ENCODE data around the gene C1orf53. TPM values are rescaled to one million over a fixed set of nuclear protein-coding genes. Genes with fewer than 3 reads are reported as not detected.

The C1orf53 gene
- total RNA-seq, 1 donor from 2014 or later: 6.4 TPM

GRCh38 chr1:197955486-197956394 is 53.3 kb downstream of the C1orf53 start:
- H3K4me3 ChIP-seq: no peak overlapping the region
- no peaks in the 10 kb centered on the region for H3K4me1 ChIP-seq
- H3K27me3 ChIP-seq: no peaks in the 10 kb centered on the region
- no peak for TF ChIP-seq CTCF (IDR thresholded peaks at IDR 0.05)
- TF ChIP-seq POLR2AphosphoS5 (IDR thresholded peaks at IDR 0.05; ENCODE audit: insufficient read depth in 1 of 2, low read depth in 1 of 2): no peak
- TF ChIP-seq POLR2A (IDR thresholded peaks at IDR 0.05): no peak
- no peak overlapping the region for H3K27ac ChIP-seq
- no peak for DNase-seq (ENCODE audit: extremely low spot score in 2 of 2)
- H3K36me3 ChIP-seq: no peaks in the 10 kb centered on the region
- intact Hi-C loops (cut with DNase I): no loop called here
- H3K9me3 ChIP-seq: no peaks in the 10 kb centered on the region

Other genes with a start within 250 kb of the C1orf53 start
- gene DENND1B, start 127.2 kb upstream of the C1orf53 start, total RNA-seq: 17.2 TPM
- gene LHX9, start 14.7 kb downstream of the C1orf53 start, total RNA-seq: not detected